A549 (cell line): ENCODE results near the gene BCAT1. TPM values are rescaled to one million over a fixed set of nuclear protein-coding genes. Genes with fewer than 3 reads are reported as not detected.
"Not testable (repeated sequence)": the region's sequence is repeated elsewhere in the genome, so short reads cannot be mapped to it uniquely, and the experiment has no call there.

Experiments used
- ATAC-seq, 2 experiments: fragments of 200-7000 bp in 1 of 2; fragments of >200 bp in 1 of 2; cut with Nextera tagmentation in 1 of 2; cut with Tn5 transposase in 1 of 2; 3 replicates each; pipeline versions ENCODE4 v1.8.0 to v1.9.1; 2018 to 2020; ENCODE audit warnings: mild to moderate bottlenecking in 1 of 2, moderate library complexity in 1 of 2
- CTCF ChIA-PET: fragments of 300-600 bp; sonication (Branson Sonifier 250); formaldehyde crosslinking; extraction: SDS; loops from one replicate; lab custom pipeline; 2021; ENCODE audit warnings: antibody characterized with exemption, inconsistent platforms; lab: Yijun Ruan, JAX
- POLR2A ChIA-PET: fragments of 350-600 bp; formaldehyde crosslinking; extraction: SDS; loops from one replicate; lab custom pipeline; 2021; ENCODE audit warnings: antibody characterized with exemption, inconsistent platforms; lab: Yijun Ruan, JAX
- DNase-seq, 2 experiments: peaks; one replicate each; pipeline versions ENCODE4 v3.0.0 to v3.0.0-alpha.2; 2011 to 2016; ENCODE audit warnings: low read depth in 1 of 2, low spot score in 1 of 2
- FAIRE-seq: peaks from 2 replicates; lab custom pipeline; 2011; peaks lifted over from hg19 to GRCh38; lab: Jason Lieb, UNC
- H3K27ac ChIP-seq, 2 experiments: fragments of >200 bp; sonication (Bioruptor Twin); formaldehyde crosslinking; 3 replicates each; pipeline ENCODE4 v1.5.1; 2016 to 2017
- H3K4me1 ChIP-seq: fragments of >200 bp; sonication (Bioruptor Twin); formaldehyde crosslinking; 3 replicates; pipeline ENCODE4 v1.6.1; 2016
- H3K4me2 ChIP-seq: fragments of >200 bp; sonication (Bioruptor Twin); formaldehyde crosslinking; 3 replicates; pipeline ENCODE4 v1.6.1; 2016
- H3K4me3 ChIP-seq: fragments of >200 bp; sonication (Bioruptor Twin); formaldehyde crosslinking; 3 replicates; pipeline ENCODE4 v1.5.1; 2016
- H3K9me3 ChIP-seq: fragments of >200 bp; sonication (Bioruptor Twin); formaldehyde crosslinking; 3 replicates; pipeline ENCODE4 v1.6.1; 2016
- EHMT2 ChIP-seq: fragments of 200-600 bp; sonication (generic); IDR thresholded peaks from 2 replicates; pipeline ENCODE4 v1.6.1; 2016; ENCODE audit warnings: antibody characterized with exemption, low read depth, mild to moderate bottlenecking, moderate library complexity
- FOSL2 ChIP-seq, 2 experiments: fragments of 450-650 bp in 1 of 2; fragments of >200 bp in 1 of 2; sonication (Bioruptor Twin) in 1 of 2; formaldehyde crosslinking; IDR thresholded peaks; 2 replicates each; pipeline versions ENCODE4 v1.5.0 to v1.6.1; 2016 to 2020; ENCODE audit warnings: mild to moderate bottlenecking in 1 of 2, moderate library complexity in 1 of 2
- JUN ChIP-seq, 2 experiments: fragments of >200 bp; sonication (Bioruptor Twin); formaldehyde crosslinking; IDR thresholded peaks; 2 replicates in 1 of 2; 3 replicates in 1 of 2; pipeline ENCODE4 v1.6.1; 2016 to 2017
- KDM5A ChIP-seq: fragments of 200-600 bp; sonication (generic); IDR thresholded peaks from 2 replicates; pipeline ENCODE4 v1.6.1; 2016; ENCODE audit warnings: antibody characterized with exemption, mild to moderate bottlenecking
- MAFK ChIP-seq: fragments of 450-650 bp; IDR thresholded peaks from 2 replicates; pipeline ENCODE4 v1.6.1; 2014; ENCODE audit not compliant: partially characterized antibody
- POLR2AphosphoS2 ChIP-seq: conservative IDR thresholded peaks from 2 replicates; pipeline ENCODE4 v1.6.1; 2012; ENCODE audit warnings: low read length, improper control_type of control experiment, inconsistent platforms
- RAD21 ChIP-seq, 2 experiments: fragments of >200 bp in 1 of 2; sonication (Bioruptor Twin) in 1 of 2; formaldehyde crosslinking in 1 of 2; IDR thresholded peaks in 1 of 2; conservative IDR thresholded peaks in 1 of 2; 2 replicates in 1 of 2; 3 replicates in 1 of 2; pipeline ENCODE4 v1.6.1; 2012 to 2018; ENCODE audit warnings: inconsistent platforms in 1 of 2
- RARB ChIP-seq: fragments of 250-450 bp; sonication (Bioruptor Pico); IDR thresholded peaks from 2 replicates; pipeline ENCODE4 v1.8.0; 2021; ENCODE audit warnings: mild to moderate bottlenecking, moderate library complexity
- SMC3 ChIP-seq: fragments of >200 bp; sonication (Bioruptor Twin); formaldehyde crosslinking; IDR thresholded peaks from 3 replicates; pipeline ENCODE4 v1.6.1; 2018; ENCODE audit warnings: inconsistent platforms
- WGBS: methylation state at CpG from one replicate; pipeline ENCODE4 v1.1.6; 2017; ENCODE audit errors: missing lambda C conversion rate; 5-methylcytosine and 5-hydroxymethylcytosine counted together
- polyA plus RNA-seq, 4 experiments: library from polyadenylated mRNA; depleted of rRNA in 3 of 4; stranded (reverse); fragments of >200 nt; fragmentation: RNase III in 1 of 4; extraction: RNeasy Plus Mini Kit Qiagen cat#74134 plus additional on column Dnase treatment in 1 of 4; gene quantifications; 2 replicates in 3 of 4; 3 replicates in 1 of 4; pipeline ENCODE4 v1.2.3, GENCODE V29; 2011 to 2017
- TF ChIP-seq, protein P1 (sequence below): fragments of 250-450 bp; sonication (Bioruptor Pico); IDR thresholded peaks from 2 replicates; pipeline ENCODE4 v1.5.0; 2021; ENCODE audit warnings: mild to moderate bottlenecking, moderate library complexity, borderline replicate concordance
- TF ChIP-seq, protein P2 (sequence below): fragments of >200 bp; sonication (Bioruptor Twin); formaldehyde crosslinking; IDR thresholded peaks from 3 replicates; pipeline ENCODE4 v1.5.1; 2016
- TF ChIP-seq, protein P3 (sequence below): IDR thresholded peaks from 2 replicates; pipeline ENCODE4 v1.6.1; 2012
- TF ChIP-seq, protein P4 (sequence below): fragments of 150-350 bp; IDR thresholded peaks from 2 replicates; pipeline ENCODE4 v1.6.1; 2014; ENCODE audit warnings: low read depth, mild to moderate bottlenecking, low read length

BCAT1 gene
- polyA plus RNA-seq, 2 of the 4 experiments (the other 2 are of a cell fraction) = 10.5 to 14.6 TPM

DNA sequence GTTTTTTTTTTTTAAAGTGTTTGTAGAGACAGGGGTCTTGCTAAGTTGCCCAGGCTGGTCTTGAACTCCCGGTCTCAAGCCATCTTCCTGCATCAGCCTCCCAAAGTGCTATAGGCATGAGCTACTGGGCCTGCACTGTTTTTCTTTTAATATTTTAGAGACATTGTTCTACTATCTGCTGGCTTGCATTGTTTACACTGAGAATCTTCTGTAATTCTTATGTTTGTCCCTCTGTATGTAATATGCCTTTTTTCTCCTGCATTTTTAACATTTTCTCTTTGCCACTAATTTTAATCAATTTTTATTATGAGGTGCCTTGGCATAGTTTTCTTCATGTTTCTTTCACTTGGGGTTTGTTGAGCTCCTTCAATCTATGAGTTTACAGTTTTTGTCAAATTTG lies 15.4 kb upstream of the BCAT1 start:
- Histone ChIP-seq H3K4me2 (no peak overlapping the region), H3K4me3 (no peak overlapping the region), H3K4me1 (no peaks in the 10 kb centered on the region), H3K9me3 (no peaks in the 10 kb centered on the region), H3K27ac (no peak overlapping the region)
- FAIRE-seq (no peak), ATAC-seq (no peak), DNase-seq (no peak)
- TF ChIP-seq SMC3 = no peak
- ChIA-PET POLR2A (no interaction called here), CTCF (no interaction called here)
- WGBS = 92% methylated on average over 1 of the region's 1 CpG

DNA sequence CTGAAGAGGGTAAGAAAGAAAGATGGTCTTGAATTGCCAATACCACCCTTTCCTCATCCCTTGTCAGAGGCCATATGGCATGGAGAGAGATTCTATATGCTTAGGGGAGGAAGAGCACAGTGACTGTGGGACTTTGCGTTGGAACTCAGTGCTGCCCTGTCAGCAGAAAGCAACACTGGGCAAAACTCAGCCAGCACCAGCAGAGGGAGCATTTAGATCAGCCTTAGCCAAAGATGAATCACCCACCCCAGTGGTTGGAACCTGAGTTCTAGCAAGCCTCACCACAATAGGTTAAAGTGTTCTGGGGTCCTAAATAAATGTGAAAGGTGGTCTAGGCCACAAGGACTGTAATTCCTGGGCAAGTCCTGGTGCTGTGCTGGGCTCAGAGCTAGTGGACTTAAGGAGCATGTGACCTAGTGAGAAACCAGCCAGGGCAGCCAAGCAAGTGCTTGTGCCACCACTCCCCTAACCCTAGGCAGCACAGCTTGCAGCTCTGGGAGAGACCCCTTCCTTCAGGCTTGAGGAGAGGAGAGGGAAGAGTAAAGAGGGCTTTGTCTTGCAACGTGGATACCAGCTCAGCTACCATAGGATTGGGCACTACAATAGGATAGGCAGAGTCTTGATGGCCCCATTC lies 11.4 kb upstream of the BCAT1 start:
- ATAC-seq = peak; percentile 99
- DNase-seq = peak; percentile 15 to 55
- FAIRE-seq = no peak
- CTCF ChIA-PET = interaction anchor here (0.9 to 1.8 kb wide), 4 partner anchors 10 to 170 kb away, joined by 3 to 5 read pairs (median 4); no protein-coding TSS in a partner anchor
- Histone ChIP-seq H3K27ac (no peak overlapping the region), H3K4me1 (no peaks in the 10 kb centered on the region), H3K4me3 (no peak overlapping the region), H3K9me3 (no peaks in the 10 kb centered on the region), H3K4me2 (no peak overlapping the region)
- WGBS = 5% methylated on average over 2 of the region's 2 CpGs
- TF ChIP-seq RAD21 (conservative IDR thresholded peaks at IDR 0.05 in 1 of 2, IDR thresholded peaks at IDR 0.05 in 1 of 2) = peak; percentile 55 to 66
- TF ChIP-seq, protein P1, sequence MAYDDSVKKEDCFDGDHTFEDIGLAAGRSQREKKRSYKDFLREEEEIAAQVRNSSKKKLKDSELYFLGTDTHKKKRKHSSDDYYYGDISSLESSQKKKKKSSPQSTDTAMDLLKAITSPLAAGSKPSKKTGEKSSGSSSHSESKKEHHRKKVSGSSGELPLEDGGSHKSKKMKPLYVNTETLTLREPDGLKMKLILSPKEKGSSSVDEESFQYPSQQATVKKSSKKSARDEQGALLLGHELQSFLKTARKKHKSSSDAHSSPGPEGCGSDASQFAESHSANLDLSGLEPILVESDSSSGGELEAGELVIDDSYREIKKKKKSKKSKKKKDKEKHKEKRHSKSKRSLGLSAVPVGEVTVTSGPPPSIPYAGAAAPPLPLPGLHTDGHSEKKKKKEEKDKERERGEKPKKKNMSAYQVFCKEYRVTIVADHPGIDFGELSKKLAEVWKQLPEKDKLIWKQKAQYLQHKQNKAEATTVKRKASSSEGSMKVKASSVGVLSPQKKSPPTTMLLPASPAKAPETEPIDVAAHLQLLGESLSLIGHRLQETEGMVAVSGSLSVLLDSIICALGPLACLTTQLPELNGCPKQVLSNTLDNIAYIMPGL (CRISPR knock-in tag) = no peak
- TF ChIP-seq FOSL2 (IDR thresholded peaks at IDR 0.05) = no peak
- peak; percentile 70 for TF ChIP-seq FOSL2 (CRISPR knock-in tag; IDR thresholded peaks at IDR 0.05)
- peak; percentile 98 for TF ChIP-seq MAFK
- TF ChIP-seq, protein P2, sequence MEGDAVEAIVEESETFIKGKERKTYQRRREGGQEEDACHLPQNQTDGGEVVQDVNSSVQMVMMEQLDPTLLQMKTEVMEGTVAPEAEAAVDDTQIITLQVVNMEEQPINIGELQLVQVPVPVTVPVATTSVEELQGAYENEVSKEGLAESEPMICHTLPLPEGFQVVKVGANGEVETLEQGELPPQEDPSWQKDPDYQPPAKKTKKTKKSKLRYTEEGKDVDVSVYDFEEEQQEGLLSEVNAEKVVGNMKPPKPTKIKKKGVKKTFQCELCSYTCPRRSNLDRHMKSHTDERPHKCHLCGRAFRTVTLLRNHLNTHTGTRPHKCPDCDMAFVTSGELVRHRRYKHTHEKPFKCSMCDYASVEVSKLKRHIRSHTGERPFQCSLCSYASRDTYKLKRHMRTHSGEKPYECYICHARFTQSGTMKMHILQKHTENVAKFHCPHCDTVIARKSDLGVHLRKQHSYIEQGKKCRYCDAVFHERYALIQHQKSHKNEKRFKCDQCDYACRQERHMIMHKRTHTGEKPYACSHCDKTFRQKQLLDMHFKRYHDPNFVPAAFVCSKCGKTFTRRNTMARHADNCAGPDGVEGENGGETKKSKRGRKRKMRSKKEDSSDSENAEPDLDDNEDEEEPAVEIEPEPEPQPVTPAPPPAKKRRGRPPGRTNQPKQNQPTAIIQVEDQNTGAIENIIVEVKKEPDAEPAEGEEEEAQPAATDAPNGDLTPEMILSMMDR = peak; percentile 47
- peak; percentile 36 for TF ChIP-seq SMC3
- POLR2A ChIA-PET = no interaction called here

DNA sequence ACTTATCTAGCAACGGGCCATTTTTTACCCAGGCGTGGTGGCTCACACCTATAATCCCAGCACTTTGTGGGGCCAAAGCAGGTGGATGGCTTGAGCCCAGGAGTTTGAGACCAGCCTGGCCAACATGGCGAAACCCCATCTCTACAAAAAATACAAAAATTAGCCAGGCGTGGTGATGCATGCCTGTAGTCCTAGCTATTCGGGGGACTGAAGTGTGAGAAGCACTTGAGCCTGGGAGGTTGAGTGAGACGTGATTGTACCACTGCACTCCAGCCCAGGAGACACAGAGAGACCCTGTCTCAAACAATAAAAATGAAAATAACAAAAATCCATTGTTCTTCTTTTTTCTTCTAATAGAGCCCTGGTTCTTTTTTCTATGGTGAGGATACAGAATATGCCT lies 7.5 kb upstream of the BCAT1 start:
- POLR2A ChIA-PET, H3K27ac ChIP-seq, DNase-seq, H3K9me3 ChIP-seq, FAIRE-seq, H3K4me1 ChIP-seq, ATAC-seq, H3K4me2 ChIP-seq, H3K4me3 ChIP-seq: not testable (repeated sequence)
- 47% methylated on average over 6 of the region's 6 CpGs for WGBS
- CTCF ChIA-PET = interaction anchor here (1.5 kb wide), 1 partner anchor 12 kb away, joined by 3 read pairs; no protein-coding TSS in a partner anchor

DNA sequence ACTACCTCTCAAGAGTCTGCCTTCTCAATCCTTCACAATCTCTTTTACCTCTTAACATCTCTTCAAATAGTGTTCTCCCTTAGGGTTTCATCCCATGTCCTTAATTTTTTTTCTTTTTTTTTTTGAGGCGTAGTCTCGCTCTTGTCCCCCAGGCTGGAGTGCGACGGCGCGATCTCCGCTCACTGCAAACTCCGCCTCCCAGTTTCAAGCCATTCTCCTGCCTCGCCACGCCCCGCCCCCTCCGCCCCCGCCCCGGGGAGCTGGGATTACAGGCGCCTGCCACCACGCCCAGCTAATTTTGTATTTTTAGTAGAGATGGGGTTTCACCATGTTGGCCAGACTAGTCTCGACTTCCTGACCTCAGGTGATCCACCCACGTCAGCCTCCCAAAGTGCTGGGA lies 7.0 kb upstream of the BCAT1 start:
- WGBS = 83% methylated on average over 10 of the region's 18 CpGs
- Histone ChIP-seq H3K9me3 (no peaks in the 10 kb centered on the region), H3K4me1 (no peaks in the 10 kb centered on the region), H3K4me3 (no peak overlapping the region), H3K27ac (no peak overlapping the region), H3K4me2 (no peak overlapping the region)
- POLR2A ChIA-PET = no interaction called here
- CTCF ChIA-PET = interaction anchor here (1.5 kb wide), 1 partner anchor 13 kb away, joined by 3 read pairs; no protein-coding TSS in a partner anchor
- ATAC-seq (no peak), FAIRE-seq (no peak), DNase-seq (no peak)
- TF ChIP-seq EHMT2 (no peak), MAFK (no peak)

DNA sequence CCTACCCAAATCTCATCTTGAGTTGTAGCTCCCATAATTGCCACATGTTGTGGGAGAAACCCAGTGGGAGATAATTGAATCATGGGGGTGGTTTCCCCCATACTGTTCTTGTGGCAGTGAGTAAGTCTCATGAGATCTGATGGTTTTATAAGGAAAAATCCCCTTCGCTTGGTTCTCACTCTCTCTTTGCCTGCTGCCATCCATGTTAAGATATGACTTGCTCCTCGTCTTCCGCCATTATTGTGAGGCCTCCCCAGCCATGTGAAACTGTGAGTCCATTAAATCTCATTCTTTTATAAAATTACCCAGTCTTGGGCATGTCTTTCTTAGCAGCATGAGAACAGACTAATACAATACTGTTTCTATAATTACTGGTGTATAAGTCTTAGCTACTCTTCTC lies 6.5 kb upstream of the BCAT1 start:
- TF ChIP-seq, protein P3, sequence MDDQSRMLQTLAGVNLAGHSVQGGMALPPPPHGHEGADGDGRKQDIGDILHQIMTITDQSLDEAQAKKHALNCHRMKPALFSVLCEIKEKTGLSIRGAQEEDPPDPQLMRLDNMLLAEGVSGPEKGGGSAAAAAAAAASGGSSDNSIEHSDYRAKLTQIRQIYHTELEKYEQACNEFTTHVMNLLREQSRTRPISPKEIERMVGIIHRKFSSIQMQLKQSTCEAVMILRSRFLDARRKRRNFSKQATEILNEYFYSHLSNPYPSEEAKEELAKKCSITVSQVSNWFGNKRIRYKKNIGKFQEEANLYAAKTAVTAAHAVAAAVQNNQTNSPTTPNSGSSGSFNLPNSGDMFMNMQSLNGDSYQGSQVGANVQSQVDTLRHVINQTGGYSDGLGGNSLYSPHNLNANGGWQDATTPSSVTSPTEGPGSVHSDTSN = no peak
- TF ChIP-seq, protein P4, sequence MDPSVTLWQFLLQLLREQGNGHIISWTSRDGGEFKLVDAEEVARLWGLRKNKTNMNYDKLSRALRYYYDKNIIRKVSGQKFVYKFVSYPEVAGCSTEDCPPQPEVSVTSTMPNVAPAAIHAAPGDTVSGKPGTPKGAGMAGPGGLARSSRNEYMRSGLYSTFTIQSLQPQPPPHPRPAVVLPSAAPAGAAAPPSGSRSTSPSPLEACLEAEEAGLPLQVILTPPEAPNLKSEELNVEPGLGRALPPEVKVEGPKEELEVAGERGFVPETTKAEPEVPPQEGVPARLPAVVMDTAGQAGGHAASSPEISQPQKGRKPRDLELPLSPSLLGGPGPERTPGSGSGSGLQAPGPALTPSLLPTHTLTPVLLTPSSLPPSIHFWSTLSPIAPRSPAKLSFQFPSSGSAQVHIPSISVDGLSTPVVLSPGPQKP = no peak
- TF ChIP-seq KDM5A = no peak
- TF ChIP-seq POLR2AphosphoS2 = no peak
- no peak for TF ChIP-seq JUN (IDR thresholded peaks at IDR 0.05)
- no peak for TF ChIP-seq RARB
- no peak overlapping the region for H3K4me3 ChIP-seq
- POLR2A ChIA-PET = no interaction called here
- H3K9me3 ChIP-seq = no peaks in the 10 kb centered on the region
- 86% methylated on average over 3 of the region's 3 CpGs for WGBS
- ATAC-seq (no peak), DNase-seq (no peak), FAIRE-seq (no peak)
- no peak overlapping the region for H3K27ac ChIP-seq
- no peaks in the 10 kb centered on the region for H3K4me1 ChIP-seq
- H3K4me2 ChIP-seq = no peak overlapping the region
- CTCF ChIA-PET = no interaction called here
